CD4-positive, alpha-beta T cell treated with Interleukin-21 for 1 hour (primary cell): ENCODE measurements around the gene PHKB.
A peak's percentile ranks its signal among the peaks of the same experiment; 100 is the strongest.
"Not testable (repeated sequence)": the region's sequence is repeated elsewhere in the genome, so short reads cannot be mapped to it uniquely, and the experiment has no call there.

ENCODE experiments used
- DNase-seq: peaks from one replicate; pipeline ENCODE4 v3.0.0-alpha.2; 2020

Gene PHKB

DNA sequence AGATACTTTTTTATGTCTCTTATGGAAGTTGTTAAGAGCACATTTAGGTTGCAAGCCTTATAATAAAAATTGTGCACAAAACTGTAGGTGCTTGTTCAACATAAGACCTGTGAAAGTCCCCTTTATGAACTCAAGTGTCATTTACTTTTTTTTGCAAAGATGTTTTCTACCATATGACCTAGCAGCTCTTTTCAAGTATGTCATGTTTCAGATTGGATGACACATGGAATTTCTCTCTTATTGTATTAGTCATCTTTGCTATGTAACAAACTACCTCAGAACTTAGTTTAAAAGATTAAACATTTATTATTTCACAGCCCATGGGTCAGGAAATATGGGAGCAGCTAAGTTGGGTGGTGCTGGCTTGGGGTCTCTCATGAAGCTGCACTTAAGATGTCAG lies 57.9 kb downstream of the PHKB start:
- no peak for DNase-seq

DNA sequence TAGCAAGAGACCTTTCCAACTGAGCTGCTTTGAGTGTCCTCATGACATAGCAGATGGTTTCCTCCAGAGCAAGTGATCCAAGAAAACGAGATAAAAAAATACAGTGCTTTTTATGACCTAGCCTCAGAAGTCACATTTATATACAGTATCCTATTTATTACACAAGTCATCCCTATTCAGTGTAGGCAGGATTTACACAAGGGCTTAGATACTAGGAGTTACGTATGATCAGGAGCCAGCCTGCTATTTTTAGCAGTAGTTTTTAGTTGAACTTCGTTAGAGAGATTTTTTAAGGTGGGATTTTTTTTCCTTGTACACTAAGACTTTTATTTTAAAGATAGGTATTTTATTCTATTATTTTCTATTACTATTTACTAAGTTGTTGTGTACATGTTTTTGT lies 58.4 kb downstream of the PHKB start:
- DNase-seq = no peak

DNA sequence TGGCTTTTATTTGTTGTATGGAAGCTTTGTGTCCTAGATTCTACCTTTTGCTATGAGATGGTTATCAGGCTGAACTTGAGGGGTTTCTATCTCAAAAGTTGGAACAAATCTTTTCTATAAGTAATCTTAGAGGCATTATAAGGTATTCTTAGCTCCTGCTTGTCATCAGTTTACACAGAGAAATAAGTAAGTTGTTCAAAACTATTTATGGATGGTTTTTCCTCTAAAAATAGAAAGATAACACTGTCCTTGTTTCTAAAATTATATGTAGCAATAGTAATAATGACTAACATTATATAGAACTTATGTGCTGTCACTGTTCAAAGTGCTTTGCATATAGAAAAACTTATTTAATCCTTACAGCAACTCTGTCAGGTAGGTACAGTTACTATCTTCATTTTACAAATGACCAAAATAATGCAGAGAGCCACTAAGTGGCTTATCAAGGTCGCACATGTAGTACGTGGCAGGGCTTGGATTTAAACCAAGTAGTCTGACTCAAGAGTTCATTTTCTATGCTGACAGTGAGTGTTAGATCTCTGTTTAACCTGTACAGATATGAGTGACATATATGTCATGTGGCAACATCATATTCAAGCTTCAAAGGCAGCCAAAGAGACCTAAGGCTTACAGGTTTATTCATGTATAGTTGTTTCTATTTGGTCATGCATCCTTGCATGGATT lies 59.0 kb downstream of the PHKB start:
- DNase-seq = no peak

- DNase-seq = no peak
Observed at GRCh38 chr16:47523342-47524006, 62.3 kb downstream of the PHKB start.

DNA sequence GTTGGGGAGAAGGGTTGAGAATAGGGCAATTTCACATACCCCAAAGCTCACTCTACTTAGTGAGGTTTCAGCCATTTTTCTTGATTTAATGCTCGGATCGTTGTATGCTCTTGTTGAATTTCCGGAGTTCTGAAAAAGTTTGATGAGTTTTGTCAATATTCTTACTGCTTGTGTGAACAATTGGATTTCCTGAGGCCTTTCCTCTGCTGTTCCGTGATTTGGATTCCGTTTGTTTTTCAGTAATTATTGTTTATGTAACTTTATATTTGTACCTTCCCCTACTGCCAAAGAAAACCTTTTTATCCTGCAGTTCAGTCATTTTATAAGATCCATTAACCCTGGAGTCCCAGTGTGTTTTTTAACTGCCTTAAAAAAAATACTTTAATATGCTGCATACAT lies 62.9 kb downstream of the PHKB start:
- DNase-seq = no peak

GRCh38 chr16:47528431-47528830 lies 67.3 kb downstream of the PHKB start:
- DNase-seq = no peak

DNA sequence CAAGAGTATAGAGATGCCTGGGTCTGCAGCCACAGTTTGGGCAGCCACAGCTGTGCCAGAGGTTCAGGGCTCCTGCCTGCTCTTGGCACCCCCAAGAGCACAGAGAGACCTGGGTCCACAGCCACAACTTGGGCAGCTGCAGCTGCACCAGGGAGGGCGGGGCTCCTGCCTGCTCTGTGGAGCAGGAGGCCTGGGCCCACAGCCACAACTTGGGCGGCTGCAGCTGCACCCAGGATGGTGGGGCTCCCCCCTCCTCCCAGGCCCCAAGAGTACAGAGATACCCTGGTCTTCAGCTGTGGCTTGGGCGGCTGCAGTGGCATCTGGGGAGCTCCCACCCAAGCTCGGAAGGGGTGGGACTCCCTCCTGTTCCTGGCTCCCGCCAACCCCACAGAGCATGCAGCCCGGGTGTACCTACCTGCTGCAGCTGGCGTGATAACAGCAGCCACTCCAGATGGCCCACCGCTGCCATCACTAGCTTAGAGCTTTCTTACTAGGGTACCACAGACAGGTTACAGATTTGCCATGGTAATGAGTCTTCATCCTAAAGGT lies 72.7 kb downstream of the PHKB start:
- DNase-seq = no peak

DNA sequence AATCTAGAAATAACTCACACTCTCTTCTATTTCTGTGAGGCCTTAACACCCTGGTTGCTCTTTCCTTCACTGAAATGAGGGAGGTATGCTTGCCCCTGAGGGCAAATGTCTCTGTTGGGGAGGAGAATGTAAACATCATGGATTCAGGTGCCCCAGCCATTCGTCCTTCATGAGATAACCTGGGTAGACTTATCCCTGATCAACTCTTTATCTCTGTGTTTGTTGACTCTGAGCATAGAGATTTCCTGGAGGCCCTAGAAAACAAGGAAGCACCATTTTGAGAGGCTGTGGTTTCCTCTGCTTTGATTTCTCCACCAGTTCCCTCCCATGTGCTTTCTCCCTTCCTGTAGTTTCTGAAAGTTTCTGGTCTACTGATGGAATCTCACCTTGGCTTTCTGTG lies 77.3 kb downstream of the PHKB start:
- DNase-seq = no peak

DNA sequence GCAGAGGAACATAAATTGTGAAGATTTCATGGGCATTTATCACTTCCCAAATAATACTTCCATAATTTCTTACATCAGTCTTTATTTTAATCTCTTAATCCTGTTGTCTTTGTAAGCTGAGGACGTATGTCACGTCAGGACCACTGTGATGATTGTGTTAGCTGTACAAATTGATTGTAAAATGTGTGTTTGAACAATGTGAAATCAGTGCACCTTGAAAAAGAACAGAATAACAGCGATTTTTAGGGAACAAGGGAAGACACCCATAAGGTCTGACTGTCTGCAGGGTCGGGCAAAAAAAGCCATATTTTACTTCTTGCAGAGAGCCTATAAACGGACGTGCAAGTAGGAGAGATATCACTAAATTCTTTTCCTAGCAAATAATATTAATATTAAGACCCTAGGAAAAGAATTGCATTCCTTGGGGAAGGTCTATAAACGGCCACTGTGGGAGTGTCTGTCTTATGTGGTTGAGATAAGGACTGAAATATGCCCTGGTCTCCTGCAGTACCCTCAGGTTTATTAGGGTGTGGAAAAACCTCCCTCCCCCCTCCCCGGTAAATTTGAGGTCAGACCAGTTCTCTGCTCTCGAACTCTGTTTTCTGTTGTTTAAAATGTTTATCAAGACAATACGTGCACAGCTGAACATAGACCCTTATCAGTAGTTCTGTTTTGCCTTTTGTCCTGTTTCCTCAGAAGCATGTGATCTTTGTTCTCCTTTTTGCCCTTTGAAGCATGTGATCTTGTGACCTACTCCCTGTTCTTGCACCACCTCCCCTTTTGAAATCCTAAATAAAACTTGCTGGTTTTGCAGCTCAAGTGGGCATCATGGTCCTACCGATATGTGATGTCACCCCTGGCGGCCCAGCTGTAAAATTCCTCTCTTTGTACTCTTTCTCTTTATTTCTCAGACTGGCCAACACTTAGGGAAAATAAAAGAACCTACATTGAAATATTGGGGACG lies 78.9 kb downstream of the PHKB start:
- not testable (repeated sequence) for DNase-seq

- DNase-seq = not testable (repeated sequence)
Observed at GRCh38 chr16:47541135-47541534, 80.0 kb downstream of the PHKB start.

DNA sequence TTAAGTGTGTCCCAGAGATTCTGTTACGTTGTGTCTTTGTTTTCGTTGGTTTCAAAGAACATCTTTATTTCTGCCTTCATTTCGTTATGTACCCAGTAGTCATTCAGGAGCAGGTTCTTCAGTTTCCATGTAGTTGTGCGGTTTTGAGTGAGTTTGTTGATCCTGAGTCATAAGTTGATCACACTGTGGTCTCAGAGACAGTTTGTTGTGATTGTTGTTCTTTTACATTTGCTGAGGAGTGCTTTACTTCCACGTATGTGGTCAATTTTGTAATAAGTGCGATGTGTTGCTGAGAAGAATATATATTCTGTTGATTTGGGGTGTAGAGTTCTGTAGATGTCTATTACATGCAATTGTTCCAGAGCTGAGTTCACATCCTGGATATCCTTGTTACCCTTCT lies 83.1 kb downstream of the PHKB start:
- DNase-seq = not testable (repeated sequence)

DNA sequence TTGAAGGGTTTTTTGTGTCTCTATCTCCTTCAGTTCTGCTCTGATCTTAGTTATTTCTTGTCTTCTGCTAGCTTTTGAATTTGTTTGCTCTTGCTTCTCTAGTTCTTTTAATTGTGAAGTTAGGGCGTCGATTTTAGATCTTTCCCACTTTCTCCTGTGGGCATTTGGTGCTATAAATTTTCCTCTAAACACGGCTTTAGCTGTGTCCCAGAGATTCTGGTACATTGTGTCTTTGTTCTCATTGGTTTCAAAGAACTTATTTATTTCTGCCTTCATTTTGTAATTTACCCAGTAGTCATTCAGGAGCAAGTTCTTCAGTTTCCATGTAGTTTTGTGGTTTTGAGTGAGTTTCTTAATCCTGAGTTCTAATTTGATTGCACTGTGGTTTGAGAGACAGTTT lies 90.1 kb downstream of the PHKB start:
- not testable (repeated sequence) for DNase-seq

DNA sequence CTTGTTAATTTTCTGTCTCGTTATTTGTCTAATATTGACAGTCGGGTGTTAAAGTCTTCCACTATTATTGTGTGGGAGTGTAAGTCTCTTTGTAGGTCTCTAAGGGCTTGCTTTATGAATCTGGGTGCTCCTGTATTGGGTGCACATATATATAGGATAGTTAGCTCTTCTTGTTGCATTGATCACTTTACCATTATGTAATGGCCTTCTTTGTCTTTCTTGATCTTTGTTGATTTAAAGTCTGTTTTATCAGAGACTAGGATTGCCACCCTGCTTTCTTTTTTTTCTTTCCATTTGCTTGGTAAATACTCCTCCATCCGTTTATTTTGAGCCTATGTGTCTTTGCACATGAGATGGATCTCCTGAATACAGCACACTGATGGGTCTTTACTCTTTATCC lies 90.6 kb downstream of the PHKB start:
- not testable (repeated sequence) for DNase-seq

GRCh38 chr16:47553853-47554564 lies 92.9 kb downstream of the PHKB start:
- no peak for DNase-seq

DNA sequence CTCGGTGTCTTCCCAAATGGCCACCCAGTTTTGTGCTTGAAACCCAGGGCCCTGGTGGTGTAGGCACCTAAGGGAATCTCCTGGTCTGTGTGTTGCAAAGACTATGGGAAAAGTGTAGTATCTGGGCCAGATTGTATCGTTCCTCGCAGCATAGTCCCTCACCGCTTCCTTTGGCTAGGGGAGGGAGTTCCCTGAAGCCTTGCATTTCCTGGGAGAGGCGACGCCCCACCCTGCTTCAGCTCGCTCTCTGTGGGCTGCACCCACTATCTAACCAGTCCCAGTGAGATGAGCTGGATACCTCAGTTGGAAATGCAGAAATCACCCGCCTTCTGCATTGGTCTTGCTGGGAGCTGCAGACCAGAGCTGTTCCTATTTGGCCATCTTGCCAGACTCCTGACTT lies 93.5 kb downstream of the PHKB start:
- DNase-seq = not testable (repeated sequence)

DNA sequence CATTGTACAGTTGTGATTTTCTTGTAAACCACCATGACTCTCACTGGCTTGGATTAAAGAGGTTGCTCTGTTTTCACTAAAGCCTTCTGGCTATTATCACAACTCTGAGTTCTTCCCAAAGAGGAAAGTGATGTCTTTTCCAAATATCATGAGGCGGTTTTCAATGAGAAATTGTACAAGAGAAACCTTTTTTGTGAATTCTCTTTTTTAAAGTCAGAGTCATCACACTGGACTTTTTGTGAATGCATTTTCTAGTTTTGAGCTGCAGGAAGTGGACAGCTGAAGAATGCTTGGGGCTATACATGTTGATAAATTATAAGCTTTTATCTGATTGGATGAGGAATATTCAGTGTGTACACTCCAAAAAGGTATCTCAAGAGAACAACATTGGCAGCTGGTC lies 100.2 kb downstream of the PHKB start:
- DNase-seq = no peak

GRCh38 chr16:47562366-47562765 lies 101.2 kb downstream of the PHKB start:
- DNase-seq = no peak

GRCh38 chr16:47565454-47565853 lies 104.3 kb downstream of the PHKB start:
- peak; percentile 30 for DNase-seq

- DNase-seq = no peak
Observed at GRCh38 chr16:47567321-47567720, 106.2 kb downstream of the PHKB start.

DNA sequence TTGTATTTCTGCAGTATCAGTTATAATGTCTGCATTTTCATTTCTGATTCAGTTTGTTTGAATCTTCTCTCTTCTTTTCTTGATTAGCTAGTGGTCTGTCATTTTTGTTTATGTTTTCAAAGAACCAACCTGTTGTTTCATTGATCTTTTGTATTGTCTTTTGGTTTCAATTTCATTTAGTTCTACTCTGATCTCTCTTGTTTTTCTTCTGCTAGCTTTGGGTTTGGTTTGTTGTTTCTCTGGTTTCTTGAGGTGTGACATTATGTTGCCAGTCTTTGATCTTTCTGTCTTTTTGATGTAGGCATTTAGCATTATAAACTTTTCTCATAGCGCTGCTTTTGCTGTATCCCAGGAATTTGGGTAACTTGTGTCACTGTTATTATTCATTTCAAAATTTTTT lies 107.2 kb downstream of the PHKB start:
- DNase-seq = peak; percentile 40

DNA sequence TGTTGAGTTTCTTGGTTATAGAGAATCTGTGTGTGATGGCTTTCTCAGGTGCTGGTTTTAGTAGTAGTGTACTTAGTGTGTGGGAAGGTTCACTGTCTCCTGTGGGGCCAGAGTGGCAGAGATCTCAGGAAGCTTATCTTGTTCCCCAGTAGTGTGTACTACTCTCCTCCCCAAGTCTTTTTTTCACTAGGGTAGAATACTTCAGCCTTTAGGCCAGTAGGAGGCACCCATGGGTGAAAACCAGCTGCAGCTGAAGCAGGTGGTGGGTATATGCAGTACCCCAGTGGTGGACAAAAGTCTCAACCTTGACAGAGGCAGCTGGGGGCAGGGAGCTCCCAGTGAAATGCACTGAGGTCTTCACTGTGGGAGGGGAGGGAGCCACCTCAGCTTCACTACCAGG lies 109.9 kb downstream of the PHKB start:
- DNase-seq = no peak

GRCh38 chr16:47571711-47572110 lies 110.6 kb downstream of the PHKB start:
- DNase-seq = no peak
